ENCODE measurements around the gene TMEM131L.

- no peak for TF ChIP-seq GATA2 (IDR thresholded peaks at IDR 0.05; ENCODE audit: low read depth, low read length)
- TF ChIP-seq GATA3 (IDR thresholded peaks at IDR 0.05; ENCODE audit: low read depth, low read length), result no peak
Measured at GRCh38 chr4:153466949-153467896, 1.1 kb downstream of the TMEM131L start.
